Activated B cell treated with CpG ODN at 0.5 μM for 24 hours (primary cell): Measurements from ENCODE around the gene RPS25. TPM values are rescaled to one million over a fixed set of nuclear protein-coding genes. Genes with fewer than 3 reads are reported as not detected.

Experiments
- total RNA-seq: library from RNA; stranded (reverse); gene quantifications from 2 replicates; pipeline ENCODE4 v1.2.3, GENCODE V29; 2022

Gene RPS25
- total RNA-seq, 1 donor from 2014 or later, result 2,191 TPM

Other genes with a start within 250 kb of the RPS25 start
- gene DDX6, start 227.2 kb downstream of the RPS25 start, total RNA-seq, result 263 and 297 TPM in 2 replicates
- 198 and 199 TPM in 2 replicates for gene CXCR5, start 134.5 kb downstream of the RPS25 start, total RNA-seq
- gene BCL9L, start 92.4 kb downstream of the RPS25 start, total RNA-seq, result 20.4 and 21.9 TPM in 2 replicates
- gene UPK2, start 62.0 kb downstream of the RPS25 start, total RNA-seq, result 0.27 TPM in 1 of 2 replicates, not detected in the other
- gene FOXR1, start 46.6 kb downstream of the RPS25 start, total RNA-seq, result not detected in 2 replicates
- 66.4 and 85.7 TPM in 2 replicates for gene CENATAC, start 20.2 kb downstream of the RPS25 start, total RNA-seq
- 56.8 and 60.1 TPM in 2 replicates for gene TRAPPC4, start 423 bp upstream of the RPS25 start, total RNA-seq
- gene SLC37A4, start 12.5 kb upstream of the RPS25 start, total RNA-seq, result 12.0 and 12.1 TPM in 2 replicates
- 120 and 122 TPM in 2 replicates for gene HYOU1, start 38.9 kb upstream of the RPS25 start, total RNA-seq
- gene VPS11, start 49.5 kb upstream of the RPS25 start, total RNA-seq, result 49.6 and 53.6 TPM in 2 replicates
- gene HMBS, start 66.5 kb upstream of the RPS25 start, total RNA-seq, result 17.5 and 26.9 TPM in 2 replicates
- gene DPAGT1, start 83.5 kb upstream of the RPS25 start, total RNA-seq, result 31.0 and 33.1 TPM in 2 replicates
- gene C2CD2L, start 89.0 kb upstream of the RPS25 start, total RNA-seq, result 6.5 and 6.7 TPM in 2 replicates
- 47.8 and 62.6 TPM in 2 replicates for gene HINFP, start 103.2 kb upstream of the RPS25 start, total RNA-seq
- not detected in 2 replicates for gene ABCG4, start 130.7 kb upstream of the RPS25 start, total RNA-seq
- 9.8 TPM in 2 replicates for gene NLRX1, start 150.4 kb upstream of the RPS25 start, total RNA-seq
- 0.13 and 0.27 TPM in 2 replicates for gene NHERF4, start 167.1 kb upstream of the RPS25 start, total RNA-seq
- gene CBL, start 188.0 kb upstream of the RPS25 start, total RNA-seq, result 26.2 and 27.8 TPM in 2 replicates